ENCODE measurements around the gene RAD51D.

DNA sequence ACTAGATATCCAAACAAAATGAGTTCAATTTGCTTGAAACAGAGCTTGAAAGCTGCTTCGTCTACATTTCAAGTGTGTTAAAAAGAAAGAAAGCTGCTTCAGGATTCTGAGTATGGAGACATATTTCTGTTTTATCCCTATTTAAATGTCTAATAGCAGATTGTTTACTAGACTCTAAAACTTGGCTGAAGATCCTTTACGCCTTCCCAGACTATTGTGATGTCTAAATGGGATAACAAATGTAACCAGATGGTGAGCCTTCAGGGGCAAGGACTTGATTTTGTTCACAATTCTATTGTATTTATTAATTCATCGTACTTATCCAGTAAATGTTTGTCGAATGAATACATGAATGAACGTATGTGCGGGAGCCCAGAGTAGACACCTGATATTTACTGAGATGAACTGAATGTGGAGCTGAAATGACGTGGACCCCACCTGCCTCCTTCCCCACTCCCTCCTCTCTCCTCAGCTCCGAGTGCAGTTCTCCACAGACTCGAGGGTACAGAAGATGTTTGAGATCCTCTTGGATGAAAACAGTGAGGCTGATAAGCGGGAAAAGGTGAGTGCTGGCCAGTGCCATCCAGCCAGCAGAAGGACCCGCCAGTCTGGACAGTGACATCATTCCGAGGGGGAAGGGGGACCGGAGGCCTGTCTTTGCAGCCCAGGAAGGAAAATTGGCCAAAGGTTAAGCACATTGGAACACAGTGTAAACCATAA lies 32.9 kb upstream of the RAD51D start:
- TF ChIP-seq, protein P1, sequence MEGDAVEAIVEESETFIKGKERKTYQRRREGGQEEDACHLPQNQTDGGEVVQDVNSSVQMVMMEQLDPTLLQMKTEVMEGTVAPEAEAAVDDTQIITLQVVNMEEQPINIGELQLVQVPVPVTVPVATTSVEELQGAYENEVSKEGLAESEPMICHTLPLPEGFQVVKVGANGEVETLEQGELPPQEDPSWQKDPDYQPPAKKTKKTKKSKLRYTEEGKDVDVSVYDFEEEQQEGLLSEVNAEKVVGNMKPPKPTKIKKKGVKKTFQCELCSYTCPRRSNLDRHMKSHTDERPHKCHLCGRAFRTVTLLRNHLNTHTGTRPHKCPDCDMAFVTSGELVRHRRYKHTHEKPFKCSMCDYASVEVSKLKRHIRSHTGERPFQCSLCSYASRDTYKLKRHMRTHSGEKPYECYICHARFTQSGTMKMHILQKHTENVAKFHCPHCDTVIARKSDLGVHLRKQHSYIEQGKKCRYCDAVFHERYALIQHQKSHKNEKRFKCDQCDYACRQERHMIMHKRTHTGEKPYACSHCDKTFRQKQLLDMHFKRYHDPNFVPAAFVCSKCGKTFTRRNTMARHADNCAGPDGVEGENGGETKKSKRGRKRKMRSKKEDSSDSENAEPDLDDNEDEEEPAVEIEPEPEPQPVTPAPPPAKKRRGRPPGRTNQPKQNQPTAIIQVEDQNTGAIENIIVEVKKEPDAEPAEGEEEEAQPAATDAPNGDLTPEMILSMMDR (IDR thresholded peaks at IDR 0.05; ENCODE audit: insufficient read depth, low read length), result no peak
- TF ChIP-seq, protein P2, sequence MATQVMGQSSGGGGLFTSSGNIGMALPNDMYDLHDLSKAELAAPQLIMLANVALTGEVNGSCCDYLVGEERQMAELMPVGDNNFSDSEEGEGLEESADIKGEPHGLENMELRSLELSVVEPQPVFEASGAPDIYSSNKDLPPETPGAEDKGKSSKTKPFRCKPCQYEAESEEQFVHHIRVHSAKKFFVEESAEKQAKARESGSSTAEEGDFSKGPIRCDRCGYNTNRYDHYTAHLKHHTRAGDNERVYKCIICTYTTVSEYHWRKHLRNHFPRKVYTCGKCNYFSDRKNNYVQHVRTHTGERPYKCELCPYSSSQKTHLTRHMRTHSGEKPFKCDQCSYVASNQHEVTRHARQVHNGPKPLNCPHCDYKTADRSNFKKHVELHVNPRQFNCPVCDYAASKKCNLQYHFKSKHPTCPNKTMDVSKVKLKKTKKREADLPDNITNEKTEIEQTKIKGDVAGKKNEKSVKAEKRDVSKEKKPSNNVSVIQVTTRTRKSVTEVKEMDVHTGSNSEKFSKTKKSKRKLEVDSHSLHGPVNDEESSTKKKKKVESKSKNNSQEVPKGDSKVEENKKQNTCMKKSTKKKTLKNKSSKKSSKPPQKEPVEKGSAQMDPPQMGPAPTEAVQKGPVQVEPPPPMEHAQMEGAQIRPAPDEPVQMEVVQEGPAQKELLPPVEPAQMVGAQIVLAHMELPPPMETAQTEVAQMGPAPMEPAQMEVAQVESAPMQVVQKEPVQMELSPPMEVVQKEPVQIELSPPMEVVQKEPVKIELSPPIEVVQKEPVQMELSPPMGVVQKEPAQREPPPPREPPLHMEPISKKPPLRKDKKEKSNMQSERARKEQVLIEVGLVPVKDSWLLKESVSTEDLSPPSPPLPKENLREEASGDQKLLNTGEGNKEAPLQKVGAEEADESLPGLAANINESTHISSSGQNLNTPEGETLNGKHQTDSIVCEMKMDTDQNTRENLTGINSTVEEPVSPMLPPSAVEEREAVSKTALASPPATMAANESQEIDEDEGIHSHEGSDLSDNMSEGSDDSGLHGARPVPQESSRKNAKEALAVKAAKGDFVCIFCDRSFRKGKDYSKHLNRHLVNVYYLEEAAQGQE (IDR thresholded peaks at IDR 0.05; ENCODE audit: insufficient replicate concordance, low read depth), result no peak
- no peak for TF ChIP-seq POLR2AphosphoS5 (IDR thresholded peaks at IDR 0.05; ENCODE audit: low read depth)
- no peak for TF ChIP-seq SPI1 (IDR thresholded peaks at IDR 0.05; ENCODE audit: borderline replicate concordance, low read depth)
